SJSA1 (cell line): ENCODE data around the gene PFKM. TPM values are rescaled to one million over a fixed set of nuclear protein-coding genes. Genes with fewer than 3 reads are reported as not detected.

ENCODE experiments used
- DNase-seq, 2 experiments: peaks; one replicate each; pipeline ENCODE4 v3.0.0-alpha.2; 2015 to 2020; ENCODE audit warnings: low spot score in 2 of 2, low read depth in 1 of 2
- H3K27ac ChIP-seq: fragments of 250-450 bp; sonication (Bioruptor Pico); 2 replicates; pipeline ENCODE4 v1.5.1; 2020; ENCODE audit warnings: mild to moderate bottlenecking, moderate library complexity
- H3K27me3 ChIP-seq: fragments of 250-450 bp; sonication (Bioruptor Pico); replicated peaks from 2 replicates; pipeline ENCODE4 v1.5.1; 2020; ENCODE audit warnings: mild to moderate bottlenecking, moderate library complexity
- H3K36me3 ChIP-seq: fragments of 250-450 bp; sonication (Bioruptor Pico); 2 replicates; pipeline ENCODE4 v1.5.1; 2020; ENCODE audit warnings: mild to moderate bottlenecking
- H3K4me1 ChIP-seq: fragments of 250-450 bp; sonication (Bioruptor Pico); replicated peaks from 2 replicates; pipeline ENCODE4 v1.6.1; 2021; ENCODE audit warnings: mild to moderate bottlenecking
- H3K4me3 ChIP-seq: fragments of 250-450 bp; sonication (Bioruptor Pico); 2 replicates; pipeline ENCODE4 v1.5.1; 2020; ENCODE audit warnings: mild to moderate bottlenecking
- H3K9me3 ChIP-seq: fragments of 250-450 bp; sonication (Bioruptor Pico); replicated peaks from 2 replicates; pipeline ENCODE4 v1.5.1; 2020; ENCODE audit warnings: mild to moderate bottlenecking
- total RNA-seq: library from RNA; depleted of rRNA; stranded (reverse); fragments of >200 nt; shearing (Covaris generic); gene quantifications from 2 replicates; pipeline ENCODE4 v1.2.3, GENCODE V29; 2014

PFKM gene
- total RNA-seq, 1 experiment from 2014 or later = 920 TPM

DNA sequence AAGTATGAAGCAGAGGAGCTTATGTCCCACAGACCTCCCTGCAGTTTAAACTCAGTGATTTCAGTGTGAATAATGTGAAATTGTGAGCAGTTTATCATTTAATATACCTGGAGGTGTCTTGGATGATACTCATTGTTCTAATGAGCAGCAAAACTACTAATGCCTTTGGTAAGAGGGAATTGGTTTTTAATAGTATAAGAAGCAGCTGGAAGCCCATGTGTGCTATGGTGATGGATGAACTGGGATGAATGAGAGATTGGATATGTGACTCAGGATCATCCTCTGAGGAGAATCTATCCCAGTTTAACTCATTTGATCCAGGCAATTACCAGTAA, 57.2 kb downstream of the PFKM start:
- no peak overlapping the region for H3K4me3 ChIP-seq
- peak in 1 of 2 experiments; percentile 52 for DNase-seq
- no peaks in the 10 kb centered on the region for H3K36me3 ChIP-seq
- peaks cover 7% of the 10 kb centered on the region for H3K4me1 ChIP-seq
- H3K9me3 ChIP-seq = no peaks in the 10 kb centered on the region
- no peak overlapping the region for H3K27ac ChIP-seq
- H3K27me3 ChIP-seq = peaks cover 25% of the 10 kb centered on the region

DNA sequence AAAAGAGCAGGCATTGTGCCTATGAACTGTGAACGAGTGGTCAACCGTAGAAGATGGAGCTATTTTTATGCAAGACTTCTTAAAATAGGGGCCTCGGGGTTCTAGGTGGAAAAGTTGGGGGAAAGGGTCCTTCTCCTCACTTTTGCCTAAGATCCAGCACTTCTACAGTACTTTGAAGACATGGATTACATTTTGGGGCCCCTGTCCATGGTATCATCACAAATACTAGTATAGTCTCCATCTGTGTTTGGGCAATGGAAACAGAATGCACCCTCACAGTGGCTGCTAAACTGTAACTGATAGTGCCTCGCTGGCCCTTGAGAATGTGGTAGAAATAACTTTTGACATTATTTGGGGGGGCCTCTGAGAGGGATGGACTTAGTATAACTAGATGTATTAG, 58.8 kb downstream of the PFKM start:
- no peaks in the 10 kb centered on the region for H3K36me3 ChIP-seq
- H3K4me3 ChIP-seq = no peak overlapping the region
- no peaks in the 10 kb centered on the region for H3K9me3 ChIP-seq
- DNase-seq = peak in 1 of 2 experiments; percentile 72
- H3K27me3 ChIP-seq = peaks cover 25% of the 10 kb centered on the region
- peaks cover 16% of the 10 kb centered on the region for H3K4me1 ChIP-seq
- no peak overlapping the region for H3K27ac ChIP-seq

DNA sequence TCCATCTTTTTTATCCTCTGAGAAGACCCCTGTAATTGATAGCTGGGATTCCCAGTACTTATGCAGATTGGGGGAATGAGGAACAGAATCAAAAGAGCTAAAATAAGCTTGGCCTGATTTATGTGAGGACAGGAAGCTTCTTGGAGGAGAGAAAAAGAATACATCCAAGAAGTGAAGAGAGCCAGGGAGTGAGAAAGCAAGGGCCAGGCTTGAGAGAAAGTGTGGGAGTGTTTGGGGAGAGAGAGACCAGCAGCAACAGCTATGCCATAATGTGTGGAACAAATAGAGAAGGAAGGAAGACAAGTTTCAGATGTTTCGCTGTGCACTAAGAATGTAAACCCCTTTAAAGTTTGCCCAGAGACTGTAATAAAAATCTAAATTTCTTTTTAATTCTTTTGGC, 60.3 kb downstream of the PFKM start:
- Histone ChIP-seq H3K27me3 (peaks cover 30% of the 10 kb centered on the region), H3K9me3 (peaks cover 6% of the 10 kb centered on the region), H3K4me3 (no peak overlapping the region), H3K36me3 (peaks cover 4% of the 10 kb centered on the region), H3K27ac (no peak overlapping the region), H3K4me1 (peaks cover 27% of the 10 kb centered on the region)
- peak in 1 of 2 experiments; percentile 65 for DNase-seq

DNA sequence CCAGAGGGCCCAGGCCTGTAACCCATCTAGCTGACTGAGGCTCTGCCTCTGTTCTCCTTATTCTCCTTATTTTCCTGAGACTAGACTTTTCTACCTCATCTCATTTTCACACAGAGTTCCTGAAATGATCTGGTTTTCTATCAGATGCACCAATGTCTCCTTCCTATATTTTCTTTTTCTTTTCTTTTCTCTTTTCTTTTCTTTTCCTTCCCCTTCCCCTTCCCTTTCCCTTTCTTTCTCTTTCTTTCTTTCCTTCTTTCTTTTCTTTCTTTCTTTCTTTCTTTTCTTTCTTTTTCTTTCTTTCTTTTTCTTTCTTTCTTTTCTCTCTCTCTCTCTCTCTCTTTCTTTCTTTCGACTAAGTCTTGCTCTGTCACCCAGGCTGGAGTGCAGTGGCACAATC, 61.3 kb downstream of the PFKM start:
- peaks cover 4% of the 10 kb centered on the region for H3K36me3 ChIP-seq
- no peak overlapping the region for H3K27ac ChIP-seq
- peaks cover 37% of the 10 kb centered on the region for H3K27me3 ChIP-seq
- H3K4me3 ChIP-seq = no peak overlapping the region
- peaks cover 29% of the 10 kb centered on the region for H3K4me1 ChIP-seq
- H3K9me3 ChIP-seq = peaks cover 6% of the 10 kb centered on the region
- DNase-seq = no peak

- Histone ChIP-seq H3K27me3 (peaks cover 32% of the 10 kb centered on the region), H3K36me3 (peaks cover 4% of the 10 kb centered on the region), H3K27ac (no peak overlapping the region), H3K4me1 (peaks cover 25% of the 10 kb centered on the region), H3K9me3 (peaks cover 6% of the 10 kb centered on the region), H3K4me3 (no peak overlapping the region)
- DNase-seq = peak in 1 of 2 experiments; percentile 78
Measured at GRCh38 chr12:48180857-48181495, 61.8 kb downstream of the PFKM start.

GRCh38 chr12:48182631-48183030, 63.5 kb downstream of the PFKM start:
- Histone ChIP-seq H3K9me3 (peaks cover 6% of the 10 kb centered on the region), H3K36me3 (peaks cover 4% of the 10 kb centered on the region), H3K27ac (peak overlapping the region; percentile 60; the same call in 1 of the 2 replicates), H3K4me3 (peak overlapping the region; percentile 72), H3K4me1 (peaks cover 22% of the 10 kb centered on the region), H3K27me3 (peaks cover 19% of the 10 kb centered on the region)
- no peak for DNase-seq

DNA sequence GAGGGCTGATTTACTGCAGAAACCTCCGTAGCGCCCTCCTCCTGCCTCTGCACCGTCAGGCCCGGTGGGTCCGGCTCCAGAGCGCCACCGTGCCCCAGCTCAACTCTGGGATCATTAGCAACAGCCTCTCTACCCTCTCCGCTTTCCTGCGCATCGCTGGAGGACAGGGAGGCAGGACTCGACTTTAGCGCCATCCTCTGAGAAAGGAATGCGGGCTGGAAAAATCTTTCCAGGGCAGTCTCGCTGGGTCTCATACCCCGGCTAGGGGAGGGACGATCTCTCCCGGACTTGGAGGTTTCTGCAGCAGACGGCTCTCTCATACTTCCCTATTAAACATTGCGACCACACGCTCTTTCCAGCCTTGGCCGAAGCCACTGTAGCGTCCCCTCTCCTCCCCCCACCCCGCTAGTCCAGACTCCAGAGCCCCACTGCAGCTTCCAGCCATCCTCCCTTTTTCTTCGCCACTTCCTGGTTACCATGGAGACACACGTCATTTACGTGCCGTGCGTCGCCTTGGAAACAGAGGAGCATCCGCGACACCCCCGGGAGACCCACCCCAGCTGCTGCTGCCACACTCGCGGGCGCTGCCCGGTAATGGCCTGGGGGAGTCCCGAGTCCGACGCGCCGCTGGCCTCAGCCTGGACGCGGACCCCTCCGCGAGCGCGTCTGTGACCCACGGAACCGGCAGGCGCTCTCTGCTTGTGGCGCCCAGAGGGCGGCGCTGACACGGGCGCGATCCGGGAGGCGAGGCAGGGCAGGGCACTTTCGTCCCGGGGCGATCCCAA, 64.1 kb downstream of the PFKM start, which contains the start of gene CCDC184:
CCDC184 (plus strand) TSS at position 554 of the 785 bp plus-strand sequence. CDS start 479 bp downstream, outside the sequence.
- DNase-seq = peak; percentile 100
- Histone ChIP-seq H3K27me3 (peaks cover 13% of the 10 kb centered on the region), H3K9me3 (peaks cover 6% of the 10 kb centered on the region), H3K36me3 (peaks cover 4% of the 10 kb centered on the region), H3K27ac (peak within 1 kb of the TSS; percentile 60), H3K4me3 (peak within 1 kb of the TSS; percentile 72), H3K4me1 (peaks cover 22% of the 10 kb centered on the region)

DNA sequence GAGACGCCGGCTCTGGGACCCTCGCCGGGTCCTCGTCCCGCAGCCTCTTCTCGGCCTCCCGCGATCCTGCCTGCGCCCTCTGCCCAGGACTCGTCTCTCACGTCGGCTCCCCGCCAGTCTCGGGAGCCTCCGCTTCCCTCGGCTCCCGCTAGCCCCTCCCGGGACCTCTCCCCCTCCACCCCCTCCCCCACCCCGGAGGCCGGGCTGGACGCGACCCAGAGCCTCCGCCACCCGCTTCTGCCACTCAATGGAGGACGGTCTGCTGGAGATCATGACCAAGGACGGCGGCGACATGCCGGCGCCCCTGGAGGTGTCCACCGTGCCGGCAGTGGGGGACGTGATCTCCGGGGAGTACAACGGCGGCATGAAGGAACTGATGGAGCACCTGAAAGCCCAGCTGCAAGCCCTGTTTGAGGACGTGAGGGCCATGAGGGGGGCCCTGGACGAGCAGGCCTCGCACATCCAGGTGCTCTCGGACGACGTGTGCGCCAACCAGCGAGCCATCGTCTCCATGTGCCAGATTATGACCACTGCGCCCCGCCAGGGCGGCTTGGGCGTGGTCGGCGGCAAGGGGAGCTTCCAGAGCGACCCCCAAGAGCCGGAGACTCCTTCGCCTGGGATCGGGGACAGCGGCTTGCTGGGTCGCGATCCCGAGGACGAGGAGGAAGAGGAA, 64.8 kb downstream of the PFKM start:
- Histone ChIP-seq H3K27me3 (peaks cover 12% of the 10 kb centered on the region), H3K4me3 (peak overlapping the region; percentile 72), H3K4me1 (peaks cover 22% of the 10 kb centered on the region), H3K27ac (peak overlapping the region; percentile 60), H3K36me3 (peaks cover 4% of the 10 kb centered on the region), H3K9me3 (peaks cover 6% of the 10 kb centered on the region)
- DNase-seq = peak; percentile 81 to 96

DNA sequence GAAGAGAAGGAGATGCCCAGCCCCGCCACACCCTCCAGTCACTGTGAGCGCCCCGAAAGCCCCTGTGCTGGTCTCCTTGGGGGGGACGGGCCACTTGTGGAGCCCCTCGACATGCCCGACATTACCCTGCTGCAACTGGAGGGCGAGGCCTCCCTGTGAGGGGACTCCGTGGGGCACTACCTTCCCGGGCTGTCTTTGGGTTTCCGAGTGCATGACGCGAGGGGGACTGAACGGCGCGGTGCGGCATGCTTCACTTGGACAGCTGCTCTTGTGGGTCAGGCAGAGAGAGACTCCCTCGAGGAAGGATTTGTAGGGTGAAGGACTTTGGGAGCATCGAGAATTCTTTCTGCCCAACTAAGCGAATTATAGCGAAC, 65.4 kb downstream of the PFKM start:
- peaks cover 22% of the 10 kb centered on the region for H3K4me1 ChIP-seq
- peaks cover 12% of the 10 kb centered on the region for H3K27me3 ChIP-seq
- DNase-seq = peak in 1 of 2 experiments; percentile 91
- H3K27ac ChIP-seq = no peak overlapping the region
- peak overlapping the region; percentile 72 for H3K4me3 ChIP-seq
- peaks cover 4% of the 10 kb centered on the region for H3K36me3 ChIP-seq
- peaks cover 6% of the 10 kb centered on the region for H3K9me3 ChIP-seq

DNA sequence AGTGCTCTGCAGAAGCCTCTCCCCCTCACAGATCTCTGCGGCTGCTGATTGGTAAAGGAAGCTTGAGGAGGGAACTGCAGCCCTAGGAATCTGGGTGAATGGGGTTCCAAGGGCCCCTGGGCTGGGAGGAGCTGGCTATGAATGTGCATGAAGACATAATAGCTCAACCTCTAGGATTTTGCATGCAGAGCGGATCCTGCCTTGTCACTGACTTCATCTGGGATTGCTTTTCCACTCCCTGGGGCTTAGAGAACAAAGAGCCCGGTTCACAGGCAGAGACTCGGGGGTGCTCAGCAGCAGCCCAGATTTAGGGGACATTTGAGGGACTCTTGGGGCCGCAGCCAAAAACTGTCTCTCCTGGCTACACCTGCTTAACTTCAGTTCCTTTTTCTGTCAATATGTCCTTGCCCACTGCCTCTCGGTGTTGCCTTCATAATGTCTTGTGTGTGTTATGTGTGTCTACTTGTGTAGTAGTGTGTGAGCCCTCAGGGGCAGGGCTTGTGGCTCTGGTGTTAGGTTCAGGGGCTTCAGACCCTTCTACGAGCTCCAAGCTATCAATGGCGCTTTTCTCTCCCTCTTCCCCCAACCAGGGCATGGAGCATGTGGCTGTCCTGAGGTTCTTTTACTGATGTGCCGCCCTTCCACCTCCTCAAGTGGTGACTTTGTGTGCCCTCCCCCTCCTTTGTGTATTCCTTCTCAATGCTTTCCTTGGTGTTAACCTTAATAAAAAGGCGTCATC, 66.2 kb downstream of the PFKM start:
- H3K27me3 ChIP-seq = peaks cover 16% of the 10 kb centered on the region

GRCh38 chr12:48187916-48188695, 68.9 kb downstream of the PFKM start:
- Histone ChIP-seq H3K9me3 (peaks cover 6% of the 10 kb centered on the region), H3K27ac (no peak overlapping the region), H3K36me3 (peaks cover 4% of the 10 kb centered on the region), H3K27me3 (peaks cover 33% of the 10 kb centered on the region), H3K4me3 (no peak overlapping the region), H3K4me1 (peaks cover 11% of the 10 kb centered on the region)
- peak in 1 of 2 experiments; percentile 85 for DNase-seq

More for the DNA sequence above, 66.2 kb downstream of the PFKM start:
- Histone ChIP-seq H3K9me3 (peaks cover 6% of the 10 kb centered on the region), H3K4me3 (no peak overlapping the region), H3K27ac (no peak overlapping the region), H3K4me1 (peaks cover 22% of the 10 kb centered on the region), H3K36me3 (peaks cover 4% of the 10 kb centered on the region)
- peak in 1 of 2 experiments; percentile 85 for DNase-seq

DNA sequence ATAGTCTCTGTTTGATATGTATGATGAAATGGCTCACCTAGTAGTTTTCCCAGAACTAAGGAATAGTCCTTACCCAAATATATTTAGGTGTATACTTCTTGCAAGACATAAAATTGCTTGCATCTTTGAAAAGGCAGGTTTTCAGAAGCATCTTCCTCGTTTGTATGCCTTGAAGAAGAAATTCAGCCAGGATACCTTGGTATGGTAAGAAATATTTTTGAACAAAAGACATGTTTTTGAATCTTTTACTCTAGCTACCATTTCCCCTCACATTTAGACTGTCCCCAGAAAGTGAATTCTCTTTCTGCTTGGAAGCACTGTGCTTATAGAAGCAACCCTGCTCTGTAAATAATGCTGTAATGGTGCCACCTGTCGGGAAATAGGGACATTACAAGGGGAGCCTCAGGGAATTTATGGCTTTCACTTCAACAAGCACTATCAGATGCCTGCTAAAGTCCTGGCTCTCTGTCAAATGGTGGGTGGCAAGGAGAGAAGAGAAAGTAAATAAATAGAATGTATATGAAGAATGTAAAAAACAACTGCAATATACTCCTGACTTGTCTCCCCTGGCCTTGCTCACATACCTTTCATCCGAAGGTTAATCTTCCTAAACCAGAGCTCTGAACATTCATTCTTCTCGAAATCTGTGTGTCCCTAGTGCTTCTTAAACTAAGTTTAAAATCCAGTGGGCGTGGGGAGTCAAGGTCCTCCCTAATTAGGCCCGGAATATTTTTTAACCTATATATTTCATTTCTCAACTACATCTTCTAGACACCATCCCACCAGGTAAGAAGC, 70.4 kb downstream of the PFKM start:
- no peaks in the 10 kb centered on the region for H3K36me3 ChIP-seq
- H3K9me3 ChIP-seq = no peaks in the 10 kb centered on the region
- H3K27ac ChIP-seq = no peak overlapping the region
- H3K4me1 ChIP-seq = peaks cover under 1% of the 10 kb centered on the region
- H3K27me3 ChIP-seq = peaks cover 41% of the 10 kb centered on the region
- H3K4me3 ChIP-seq = no peak overlapping the region
- peak; percentile 97 to 100 for DNase-seq
